Upper lobe of left lung (tissue), 4 donors: ENCODE data around the gene SLC17A9.

Experiments
- POLR2A ChIP-seq, 4 donors: fragments of 450-650 bp; IDR thresholded peaks; one replicate each; pipeline ENCODE4 v1.5.1; 2016 to 2017; ENCODE audit warnings: antibody characterized with exemption in 4 of 4, mild to moderate bottlenecking in 2 of 4
- POLR2AphosphoS5 ChIP-seq, 2 donors: sonication (generic); formaldehyde crosslinking; IDR thresholded peaks; one replicate each; pipeline ENCODE4 v1.5.1; 2017; ENCODE audit warnings: antibody characterized with exemption in 2 of 2

- TF ChIP-seq POLR2AphosphoS5 (IDR thresholded peaks at IDR 0.05) (no peak), POLR2A (IDR thresholded peaks at IDR 0.05) (no peak)
Measured at GRCh38 chr20:62975251-62975760, 22.8 kb downstream of the SLC17A9 start.
